ENCODE measurements around the gene TOMM40L.

Gene TOMM40L

DNA sequence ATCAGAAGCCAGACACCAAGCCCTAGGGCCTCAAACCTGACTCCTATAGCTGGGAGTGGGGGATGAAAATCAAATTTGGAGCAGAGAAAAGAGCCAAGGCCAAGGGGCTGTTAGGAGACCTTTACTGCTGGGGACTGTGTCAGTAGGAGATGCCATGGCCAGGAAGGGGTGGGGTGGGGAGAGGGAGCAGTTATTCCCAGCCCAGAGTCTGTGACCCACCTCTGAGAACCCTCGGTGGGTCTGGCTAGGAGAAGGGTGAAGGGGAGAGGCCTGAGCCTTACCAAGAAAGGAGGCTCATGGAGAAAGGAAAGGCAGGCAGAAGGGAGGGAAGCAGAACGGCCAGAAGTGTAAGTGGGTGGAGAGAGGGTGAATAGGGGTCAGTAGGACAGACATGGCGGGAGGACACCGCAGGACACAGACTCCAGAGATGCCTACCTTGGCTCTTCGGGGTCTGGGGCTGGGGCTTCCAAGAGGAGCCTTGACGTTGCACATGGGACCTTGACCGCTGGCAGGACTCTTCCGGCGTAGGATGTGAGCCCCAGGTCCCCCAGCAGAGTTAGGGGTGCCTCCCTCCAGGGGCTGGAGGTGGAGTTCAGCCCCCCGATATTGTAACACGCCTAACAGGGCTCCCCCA, 28.2 kb upstream of the TOMM40L start:
- no peak for DNase-seq

DNA sequence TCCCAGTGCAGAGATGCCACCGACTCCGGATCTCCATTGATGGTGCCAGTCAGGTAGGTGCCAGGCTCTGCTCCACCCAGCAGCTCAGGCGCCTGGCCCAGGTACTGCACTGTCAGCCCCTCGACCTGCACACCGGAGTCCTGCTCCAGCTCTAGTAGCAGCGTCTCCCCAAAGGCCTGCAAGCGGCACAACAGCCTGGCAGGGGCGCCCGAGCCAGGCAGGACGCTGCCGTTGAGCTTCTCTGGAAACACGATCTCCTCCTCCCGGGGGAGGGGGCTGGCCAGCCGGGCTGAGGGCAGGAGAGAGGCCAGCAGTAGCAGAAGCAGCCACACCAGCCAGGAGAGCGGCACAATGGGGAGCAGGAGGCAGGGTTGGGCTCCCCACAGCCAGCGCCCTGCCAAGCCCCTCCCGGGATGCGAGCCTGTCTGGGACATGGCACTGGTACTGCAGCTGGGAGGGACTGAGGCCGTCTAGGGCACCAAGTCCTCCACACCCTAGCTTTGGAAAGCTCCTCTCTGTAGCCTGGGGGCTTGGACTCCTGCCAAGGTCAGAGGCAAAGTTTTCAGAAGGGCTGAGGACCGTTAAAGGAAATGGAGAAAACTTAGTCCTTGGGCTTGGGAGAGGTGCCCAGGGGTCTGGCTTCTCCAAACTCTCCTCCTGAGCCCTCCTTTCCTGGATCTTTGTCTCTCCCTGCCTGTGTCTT, 27.5 kb upstream of the TOMM40L start:
- peak; percentile 31 for DNase-seq

DNA sequence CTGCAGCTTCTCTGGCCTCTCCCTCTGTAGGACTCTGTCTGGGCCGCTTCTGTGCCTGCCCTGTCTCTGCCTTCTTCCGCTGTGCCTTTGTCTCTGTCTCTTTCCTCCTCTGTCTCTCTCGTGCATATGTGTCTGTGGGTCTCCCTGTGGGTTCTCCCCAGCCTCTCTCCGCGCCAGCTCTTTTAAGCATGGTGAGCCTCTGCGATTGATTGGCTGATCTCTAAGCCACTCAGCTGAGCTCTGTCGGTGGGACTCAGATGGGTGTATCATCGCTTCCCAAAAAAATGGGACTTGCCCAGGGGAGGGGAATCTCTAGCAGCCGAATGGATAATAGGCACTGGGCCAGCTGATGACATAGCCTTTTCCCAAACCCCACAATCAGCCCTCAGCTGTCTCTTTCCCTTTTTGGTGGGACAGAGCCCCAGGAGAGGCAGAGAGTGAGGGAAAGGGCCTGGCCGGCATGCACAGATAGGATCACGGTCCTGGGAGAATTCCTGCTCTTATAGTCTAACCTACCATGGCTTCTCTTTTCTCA, 26.9 kb upstream of the TOMM40L start, which contains the start of gene ADAMTS4:
ADAMTS4 (minus strand) TSS at position 158 of the 535 bp plus-strand sequence. CDS start 427 bp downstream, outside the sequence.
- no peak for DNase-seq

DNA sequence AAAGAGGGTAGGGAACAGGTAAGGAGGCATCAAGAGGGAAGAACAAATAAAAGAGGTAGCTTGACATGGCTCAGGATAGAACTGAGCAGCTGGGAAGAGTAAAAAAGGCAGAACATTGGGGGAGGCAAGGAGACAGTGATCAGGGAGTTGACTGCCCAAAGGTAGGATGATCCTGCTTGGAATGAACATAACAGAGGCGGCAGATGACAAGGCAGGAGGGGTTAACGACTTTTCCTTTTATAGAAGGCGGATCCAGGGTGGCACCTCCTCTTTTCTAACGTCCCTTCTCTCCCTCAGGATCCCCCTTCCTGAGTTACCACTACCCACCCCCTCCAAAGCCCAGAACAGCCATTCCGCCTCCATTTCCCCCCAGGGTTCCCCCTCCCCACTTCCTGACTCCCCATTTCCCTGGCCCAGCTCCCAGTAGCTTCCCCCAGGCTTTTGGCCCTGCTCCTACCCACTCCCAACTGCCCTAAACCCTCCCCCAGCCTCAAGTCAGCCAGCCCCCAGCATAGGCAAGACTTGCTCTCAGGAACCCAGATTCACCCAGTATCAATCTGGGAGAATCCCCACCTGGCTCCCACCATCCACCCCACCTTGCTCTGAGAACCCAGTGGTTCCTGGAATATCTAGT, 26.2 kb upstream of the TOMM40L start:
- no peak for DNase-seq

DNA sequence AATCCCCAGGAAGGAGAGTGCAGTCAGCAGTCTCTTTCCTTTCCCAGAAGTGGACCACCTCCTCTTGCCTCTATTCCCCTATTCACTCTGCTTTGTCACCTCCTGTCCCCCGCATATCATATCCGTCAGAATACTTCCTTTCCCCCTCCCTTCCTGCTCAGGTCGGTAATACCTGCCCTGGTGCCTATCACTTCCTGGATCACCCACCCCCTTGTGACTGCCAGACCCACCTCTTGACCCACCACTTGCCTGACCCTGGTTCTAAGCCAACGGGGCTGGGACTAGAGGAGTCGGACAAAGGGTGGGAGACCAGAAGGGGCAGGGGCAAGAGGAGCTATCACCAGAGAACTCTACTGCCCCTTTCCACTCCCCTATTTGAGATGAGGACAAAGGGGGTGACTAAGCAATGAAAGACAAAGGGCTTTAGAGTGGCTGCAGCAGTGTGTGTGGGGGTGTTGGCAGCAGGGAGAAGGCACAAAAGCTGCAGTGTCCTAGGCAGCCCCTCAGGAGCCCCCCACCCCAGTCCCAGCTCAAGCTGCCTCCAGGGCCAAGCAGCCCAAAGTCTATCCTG, 25.4 kb upstream of the TOMM40L start:
- DNase-seq = no peak

DNA sequence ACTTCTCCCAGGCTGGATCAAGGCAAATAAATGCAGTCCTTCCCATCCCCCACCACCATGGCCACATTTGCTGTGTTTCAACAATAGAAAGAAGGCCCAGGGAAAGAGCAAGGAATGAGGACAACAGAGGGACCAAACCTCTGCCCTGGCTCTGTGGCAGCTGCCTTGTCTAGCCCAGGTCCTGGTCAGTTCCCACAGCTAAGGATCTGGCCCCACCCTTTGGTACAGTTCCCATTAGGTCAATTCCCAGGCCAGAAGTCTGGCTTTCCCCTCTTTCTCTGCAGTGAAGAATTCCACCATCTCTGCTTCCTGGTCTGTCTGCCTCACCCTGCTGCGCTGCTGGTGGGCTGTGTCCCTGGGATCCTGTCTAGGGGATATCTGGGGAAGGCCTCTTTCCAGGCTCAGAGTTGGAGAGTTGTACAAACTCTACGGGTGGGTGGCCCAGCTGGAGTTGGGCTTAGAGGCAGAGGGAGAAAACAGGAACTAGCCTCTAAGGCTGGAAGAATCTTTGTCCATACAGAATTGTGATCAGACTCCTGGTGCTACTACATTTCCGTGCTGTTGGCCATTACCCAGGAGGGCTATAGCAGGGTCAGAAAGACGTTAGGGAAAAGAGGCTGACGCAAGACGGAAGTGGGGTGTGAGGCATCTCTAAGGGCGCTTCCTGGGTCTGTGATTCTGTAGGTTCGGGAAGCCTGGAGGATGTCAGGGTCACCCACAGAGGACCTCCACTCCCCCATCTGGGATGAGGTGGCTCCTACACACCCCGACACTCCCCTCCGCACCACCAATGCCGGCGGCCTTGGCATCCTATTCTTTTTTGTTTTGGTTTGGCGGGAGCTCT, 24.6 kb upstream of the TOMM40L start:
- no peak for DNase-seq

DNA sequence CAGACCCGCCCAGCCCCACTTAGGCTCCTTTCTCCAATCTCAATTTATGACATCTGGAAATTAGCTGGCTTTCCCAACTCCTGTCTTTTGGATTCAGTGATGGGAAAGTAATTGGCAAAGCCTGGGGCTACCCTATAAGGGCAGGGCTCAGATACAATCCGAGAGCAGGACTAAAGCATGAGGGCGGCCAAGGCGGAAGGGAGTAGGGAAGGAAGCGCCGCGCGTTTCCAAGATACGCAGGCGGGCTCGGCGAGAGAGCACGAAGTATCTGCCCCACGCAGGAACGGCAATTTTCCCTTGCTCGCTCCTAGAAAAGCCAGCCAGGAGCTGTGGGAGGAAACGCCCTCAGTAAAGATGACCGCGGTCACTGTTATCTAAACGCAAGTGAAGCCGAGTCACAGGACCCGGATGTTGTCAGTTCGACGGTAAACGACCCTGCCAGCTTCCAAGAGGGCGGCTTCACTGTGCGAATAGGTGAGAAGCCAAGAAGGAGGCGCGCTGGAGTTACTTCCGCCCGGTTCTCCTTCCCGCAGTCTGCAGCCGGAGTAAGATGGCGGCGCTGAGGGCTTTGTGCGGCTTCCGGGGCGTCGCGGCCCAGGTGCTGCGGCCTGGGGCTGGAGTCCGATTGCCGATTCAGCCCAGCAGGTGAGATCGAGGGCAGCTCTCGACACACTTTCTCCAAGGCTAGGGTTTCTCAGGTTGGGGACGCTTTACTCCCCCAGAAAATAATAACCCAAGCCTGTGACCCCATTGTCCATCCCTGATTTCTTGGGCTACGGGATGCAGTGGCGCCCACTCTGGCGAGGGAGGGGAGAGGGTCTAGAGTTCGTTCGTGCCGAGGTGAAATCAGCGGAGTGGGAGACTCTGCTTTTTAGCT, 23.8 kb upstream of the TOMM40L start, which contains the start of gene NDUFS2:
NDUFS2 (plus strand) TSS at position 532 of the 877 bp plus-strand sequence; CDS start at position 551, 19 bp downstream.
- peak; percentile 100 for DNase-seq

DNA sequence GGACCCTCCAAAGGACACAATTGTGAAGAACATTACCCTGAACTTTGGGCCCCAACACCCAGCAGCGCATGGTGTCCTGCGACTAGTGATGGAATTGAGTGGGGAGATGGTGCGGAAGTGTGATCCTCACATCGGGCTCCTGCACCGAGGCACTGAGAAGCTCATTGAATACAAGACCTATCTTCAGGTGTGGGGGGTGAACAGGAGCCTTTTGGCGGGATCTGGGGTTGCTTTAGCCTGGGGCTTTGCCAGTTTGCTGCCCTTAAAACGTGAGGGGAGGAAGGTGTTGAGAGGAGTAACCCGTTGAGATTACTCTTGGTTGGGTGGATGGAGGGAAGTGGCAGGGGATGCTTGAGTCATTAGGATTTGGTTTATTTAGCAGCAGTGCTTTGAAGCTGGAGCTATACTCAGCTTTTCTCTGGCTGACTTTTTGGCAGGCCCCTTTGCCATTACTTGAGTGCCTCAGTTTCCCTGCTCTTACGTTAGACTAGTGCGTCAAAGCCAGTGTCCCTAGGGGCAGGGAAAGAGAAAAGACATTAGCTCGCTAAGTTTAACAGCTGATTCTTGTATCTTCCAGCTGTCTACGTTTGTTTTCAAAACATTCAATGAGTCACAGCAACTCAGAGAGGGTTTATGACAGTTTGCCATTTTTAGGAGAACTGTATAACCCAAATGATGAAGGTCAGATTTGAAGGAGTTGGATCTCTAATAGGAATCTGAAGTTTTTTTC, 19.3 kb upstream of the TOMM40L start:
- DNase-seq = no peak

DNA sequence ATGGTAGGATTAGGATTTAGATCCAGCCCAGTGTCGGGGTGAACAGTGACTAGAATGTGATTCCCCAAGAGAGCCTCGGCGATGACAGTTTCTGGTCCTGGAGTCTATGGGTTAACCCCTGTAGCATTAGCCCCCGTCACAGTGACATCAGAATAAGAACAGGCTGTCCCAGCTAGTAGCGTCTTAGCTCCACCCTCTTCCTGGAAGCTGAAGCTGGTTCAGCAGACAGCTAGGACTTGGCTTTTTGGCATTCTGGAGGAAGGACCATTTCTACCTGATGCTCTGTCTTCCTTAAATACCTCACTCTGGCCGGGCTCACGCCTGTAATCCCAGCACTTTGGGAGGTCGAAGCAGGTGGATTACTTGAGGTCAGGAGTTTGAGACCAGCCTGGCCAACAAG, 18.7 kb upstream of the TOMM40L start:
- DNase-seq = no peak

DNA sequence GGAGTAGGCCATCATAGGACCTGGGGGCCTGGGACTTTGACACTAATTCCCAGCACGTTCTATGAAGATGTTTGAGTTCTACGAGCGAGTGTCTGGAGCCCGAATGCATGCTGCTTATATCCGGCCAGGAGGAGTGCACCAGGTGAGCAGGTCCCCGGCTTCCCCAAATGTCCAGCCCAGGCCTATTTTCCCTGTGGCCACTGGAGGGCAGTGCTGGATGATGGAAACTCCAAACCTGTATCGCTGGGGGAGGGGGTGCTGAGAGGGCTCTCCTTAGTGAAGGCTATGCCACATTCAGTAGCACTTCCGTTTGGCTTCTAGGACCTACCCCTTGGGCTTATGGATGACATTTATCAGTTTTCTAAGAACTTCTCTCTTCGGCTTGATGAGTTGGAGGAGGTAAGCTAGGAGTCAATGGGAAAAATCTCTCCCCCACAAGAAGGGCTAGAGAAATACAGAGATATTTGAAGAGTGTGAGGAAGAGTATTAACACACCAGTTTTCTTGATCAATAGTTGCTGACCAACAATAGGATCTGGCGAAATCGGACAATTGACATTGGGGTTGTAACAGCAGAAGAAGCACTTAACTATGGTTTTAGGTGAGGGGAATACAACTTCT, 16.0 kb upstream of the TOMM40L start:
- DNase-seq = peak; percentile 59

DNA sequence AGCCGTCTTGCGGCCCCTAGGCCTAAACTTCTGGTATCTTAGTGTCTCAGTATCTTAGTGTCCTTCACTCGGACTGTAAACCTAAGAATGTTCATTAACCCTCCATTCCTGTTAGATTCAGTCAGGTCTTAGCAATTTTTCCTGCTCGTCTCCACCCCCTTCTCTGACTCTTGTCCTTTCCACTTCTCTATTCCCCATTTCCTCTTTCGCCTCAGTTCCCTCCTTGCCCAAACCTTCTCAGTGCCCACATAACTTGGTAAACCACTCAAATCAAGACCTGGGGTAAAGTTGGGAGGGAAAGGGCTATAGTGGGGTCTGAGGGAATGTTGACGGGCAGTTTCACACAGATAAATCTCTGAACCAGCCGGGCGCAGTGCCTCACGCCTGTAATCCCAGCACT, 11.5 kb upstream of the TOMM40L start:
- DNase-seq = no peak

DNA sequence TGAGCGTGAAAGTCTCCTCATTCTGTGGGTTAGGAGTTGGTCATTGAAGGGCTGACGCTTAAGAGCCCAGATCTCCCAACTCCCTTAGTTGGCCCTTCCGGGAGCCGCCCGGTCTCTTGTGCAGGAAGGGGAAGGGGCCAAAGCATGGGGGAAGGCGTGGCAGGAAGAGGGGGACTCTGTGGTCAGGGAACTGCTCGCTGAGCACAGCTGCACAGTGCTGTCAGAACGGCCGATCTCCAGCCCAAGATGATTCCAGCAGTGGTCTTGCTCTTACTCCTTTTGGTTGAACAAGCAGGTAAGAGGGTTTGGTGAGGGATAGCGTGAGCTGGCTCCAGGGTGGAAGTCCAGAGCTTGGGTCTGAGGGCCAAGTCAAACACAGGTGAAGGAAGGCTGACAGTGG, 10.8 kb upstream of the TOMM40L start, which contains the start of gene FCER1G:
FCER1G (plus strand) TSS at position 220 of the 400 bp plus-strand sequence; CDS start at position 247, 27 bp downstream.
- DNase-seq = no peak

DNA sequence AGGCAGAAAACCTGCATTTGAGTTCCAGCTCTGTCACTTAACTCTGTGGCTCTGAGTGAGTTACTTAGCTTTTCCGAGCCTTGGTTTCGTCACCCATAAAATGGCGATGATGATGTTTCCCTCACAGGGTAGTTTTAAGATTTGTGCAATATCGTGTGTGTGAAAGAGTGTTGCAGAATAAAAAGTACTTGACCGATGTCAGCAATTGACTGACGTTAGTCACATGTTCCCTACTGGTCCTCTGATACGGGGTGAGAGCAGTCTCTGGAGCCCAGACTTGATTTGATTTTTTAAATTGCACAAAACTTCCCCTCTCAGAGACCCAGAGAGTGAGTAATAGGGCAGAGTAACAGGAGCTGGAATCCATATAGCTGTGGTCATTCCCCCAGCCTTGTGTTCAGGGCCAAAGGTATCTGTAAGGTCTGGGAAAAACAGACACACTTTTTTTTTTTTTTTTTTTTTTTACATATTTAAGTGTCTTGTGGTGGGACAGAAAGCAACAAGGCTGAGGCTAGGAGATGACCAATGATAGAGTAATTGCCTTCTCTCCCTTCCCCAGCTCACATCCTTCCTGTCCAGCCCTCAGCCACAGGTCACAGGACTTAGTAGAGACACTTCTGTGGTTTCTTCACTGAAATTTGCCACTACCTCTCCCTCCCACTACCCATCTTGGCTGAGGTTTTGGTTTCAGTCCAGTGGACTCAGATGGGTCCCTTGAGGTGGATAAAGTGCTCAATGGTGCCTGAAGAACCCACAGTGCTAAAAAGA, 8.7 kb upstream of the TOMM40L start:
- DNase-seq = no peak

DNA sequence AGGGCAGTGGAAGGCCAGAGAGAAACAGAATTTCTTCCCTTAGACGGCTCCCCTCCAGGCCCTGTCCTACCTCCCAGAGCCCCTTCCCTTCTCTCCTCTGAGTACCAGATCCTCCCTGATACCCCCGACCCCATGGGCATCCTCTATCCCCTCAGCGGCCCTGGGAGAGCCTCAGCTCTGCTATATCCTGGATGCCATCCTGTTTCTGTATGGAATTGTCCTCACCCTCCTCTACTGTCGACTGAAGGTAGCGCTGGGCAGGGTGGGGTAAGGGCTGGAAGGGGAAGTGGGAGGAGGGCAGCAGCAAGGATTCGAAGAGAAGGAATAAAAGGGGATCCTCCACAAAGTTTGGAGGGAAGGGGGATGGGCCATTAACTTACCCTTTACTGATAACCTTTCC, 8.0 kb upstream of the TOMM40L start:
- no peak for DNase-seq

DNA sequence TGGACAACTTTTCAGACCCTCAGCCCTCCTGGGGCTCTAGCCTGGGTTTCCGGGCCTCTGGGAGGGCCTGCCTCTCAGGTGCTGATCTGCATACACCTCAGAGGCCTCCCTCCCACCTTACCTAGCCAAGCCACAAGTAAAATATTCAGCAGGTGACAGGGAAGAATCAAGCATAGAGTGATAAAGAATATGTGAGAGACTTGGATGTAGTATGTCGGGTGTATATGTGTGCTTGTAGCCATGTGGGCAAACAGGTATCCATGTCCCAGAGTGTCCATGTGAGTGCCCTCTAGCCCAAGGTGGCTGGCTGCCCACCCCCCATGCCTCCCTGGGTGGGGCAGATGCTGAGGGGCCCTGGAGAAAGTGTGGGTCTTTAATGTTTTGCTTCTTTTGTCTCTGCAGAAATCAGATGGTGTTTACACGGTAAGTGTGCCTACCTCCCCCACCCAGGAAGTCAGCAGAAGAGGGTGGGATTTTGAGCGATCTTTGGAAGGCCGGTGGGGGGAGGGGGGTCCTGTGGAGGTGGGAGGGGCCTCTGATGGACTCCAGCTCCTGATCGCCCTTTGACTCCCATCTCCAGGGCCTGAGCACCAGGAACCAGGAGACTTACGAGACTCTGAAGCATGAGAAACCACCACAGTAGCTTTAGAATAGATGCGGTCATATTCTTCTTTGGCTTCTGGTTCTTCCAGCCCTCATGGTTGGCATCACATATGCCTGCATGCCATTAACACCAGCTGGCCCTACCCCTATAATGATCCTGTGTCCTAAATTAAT, 7.4 kb upstream of the TOMM40L start:
- no peak for DNase-seq

DNA sequence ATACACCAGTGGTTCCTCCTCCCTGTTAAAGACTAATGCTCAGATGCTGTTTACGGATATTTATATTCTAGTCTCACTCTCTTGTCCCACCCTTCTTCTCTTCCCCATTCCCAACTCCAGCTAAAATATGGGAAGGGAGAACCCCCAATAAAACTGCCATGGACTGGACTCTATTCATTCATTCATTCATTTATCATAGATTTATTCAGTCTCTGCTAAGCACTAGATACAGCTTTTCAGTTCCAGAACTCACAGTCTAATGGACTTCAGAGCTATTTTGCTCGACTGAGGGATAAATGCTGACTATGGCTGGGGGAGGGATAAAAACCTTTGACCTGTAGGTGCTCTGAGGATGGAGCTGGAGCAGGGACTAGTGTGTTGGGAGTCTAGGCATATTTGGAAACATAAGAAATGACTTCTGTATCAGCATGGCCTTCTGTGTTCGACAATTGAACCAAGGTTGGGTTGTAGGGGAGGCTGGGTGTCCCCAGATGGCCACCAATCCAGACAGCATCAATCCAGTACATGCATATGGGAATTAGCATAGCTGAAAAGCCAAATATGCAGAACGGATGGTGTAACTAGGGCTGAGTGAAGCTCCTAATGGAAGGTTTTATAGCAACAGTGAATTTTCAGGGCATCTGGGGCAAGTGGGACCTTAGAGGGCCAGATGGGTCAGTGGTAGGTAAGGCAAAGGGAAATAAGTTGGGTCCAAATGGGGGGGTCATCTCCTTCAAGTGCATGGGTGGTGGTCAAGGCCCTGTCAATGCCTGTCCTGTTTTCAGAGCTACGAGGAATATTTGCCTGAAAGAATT, 6.6 kb upstream of the TOMM40L start:
- no peak for DNase-seq

DNA sequence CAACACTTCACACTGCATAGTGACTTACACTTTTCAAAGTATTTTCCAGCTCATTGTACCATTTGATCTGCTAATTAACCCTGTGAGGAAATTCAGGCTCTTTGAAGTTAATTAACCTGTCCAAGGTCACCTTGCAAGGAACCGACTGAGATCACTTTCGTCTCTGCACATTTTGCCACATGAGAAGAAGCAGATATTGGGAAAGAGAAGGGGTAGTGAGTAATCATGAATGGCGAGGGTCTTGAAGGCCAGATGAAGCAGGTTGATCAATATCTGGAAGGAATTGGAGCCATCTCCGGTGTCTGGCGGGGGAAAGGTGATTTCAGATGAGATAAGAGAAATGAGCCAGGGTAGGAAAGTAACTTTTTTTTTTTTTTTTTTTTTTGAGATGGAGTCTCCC, 5.9 kb upstream of the TOMM40L start:
- no peak for DNase-seq
